Ovary (tissue), 10 donors: Measurements from ENCODE around the gene STAT3. TPM values are rescaled to one million over a fixed set of nuclear protein-coding genes. Genes with fewer than 3 reads are reported as not detected.

ENCODE experiments used
- DNase-seq, 5 donors: peaks; one replicate each; pipeline ENCODE4 v3.0.0-alpha.2; 2019 to 2020
- H3K27ac ChIP-seq, 2 donors: fragments of 200-600 bp; one replicate each; pipeline versions ENCODE4 v1.5.1 to v1.8.0; 2019 to 2022
- H3K27me3 ChIP-seq: fragments of 200-600 bp; one replicate; pipeline ENCODE4 v1.8.0; 2022
- H3K36me3 ChIP-seq: fragments of 200-600 bp; sonication (generic); one replicate; pipeline ENCODE4 v1.5.1; 2019
- H3K4me1 ChIP-seq: one replicate; pipeline ENCODE4 v1.8.1; 2013; ENCODE audit warnings: mild to moderate bottlenecking, moderate library complexity; ENCODE audit not compliant: insufficient read depth
- H3K4me3 ChIP-seq: fragments of 200-600 bp; sonication (generic); one replicate; pipeline ENCODE4 v1.5.1; 2017
- H3K9me3 ChIP-seq, 2 donors: fragments of 200-600 bp in 1 of 2; sonication (generic) in 1 of 2; one replicate each; pipeline versions ENCODE4 v1.5.1 to v1.8.1; 2013 to 2019; ENCODE audit warnings: mild to moderate bottlenecking in 1 of 2, moderate library complexity in 1 of 2
- EP300 ChIP-seq: sonication (generic); formaldehyde crosslinking; IDR thresholded peaks from one replicate; pipeline ENCODE4 v1.6.1; 2017; ENCODE audit warnings: antibody characterized with exemption
- POLR2A ChIP-seq: fragments of 450-650 bp; IDR thresholded peaks from one replicate; pipeline ENCODE4 v1.6.1; 2017; ENCODE audit warnings: antibody characterized with exemption, mild to moderate bottlenecking, moderate library complexity
- WGBS, 3 donors: extraction: QIAGEN DNeasy Blood & Tissue Kit in 1 of 3; methylation state at CpG; one replicate each; pipeline versions ENCODE4 v1.1.5 to v1.1.7; 2013 to 2017; 5-methylcytosine and 5-hydroxymethylcytosine counted together
- intact Hi-C, 4 donors: fragments of 100-400 bp; cut with DNase I; formaldehyde crosslinking; loops; one replicate each; pipeline versions ENCODE4 v1.11.0 to v1.15.1; 2022 to 2023
- long read RNA-seq, 3 donors: library from polyadenylated mRNA in 2 of 3; unstranded in 2 of 3; transcript quantifications; one replicate each; pipeline ENCODE4 v2.0.0 and lab custom pipeline, GENCODE V29; 2021 to 2026
- polyA plus RNA-seq, 2 donors: library from polyadenylated mRNA; stranded (reverse); fragments of 200-250 nt in 1 of 2; fragments of 350-450 nt in 1 of 2; fragmentation: Illumina TruSeq in 1 of 2; extraction: RNeasy Lipid Tissue Mini Kit (QIAGEN cat#74804) in 1 of 2; gene quantifications; one replicate each; pipeline ENCODE4 v1.2.3, GENCODE V29; 2013 to 2014
- total RNA-seq, 7 donors: library from RNA; depleted of rRNA in 2 of 7; stranded (reverse); fragments of >200 nt in 2 of 7; fragmentation: NEBNext Ultra II Directional in 3 of 7; extraction: Animal tissue kit (Norgen Biotek cat#: 25700) in 3 of 7; gene quantifications; one replicate each; pipeline versions ENCODE4 v1.1.0 to v1.2.4, GENCODE V29; 2016 to 2023
- TF ChIP-seq, protein P1 (sequence below), 3 donors: fragments of 450-650 bp in 2 of 3; fragments of 200-600 bp in 1 of 3; IDR thresholded peaks; one replicate each; pipeline versions ENCODE4 v1.5.1 to v1.8.0; 2016 to 2022; ENCODE audit warnings: antibody characterized with exemption in 3 of 3, mild to moderate bottlenecking in 1 of 3
- donor health status: DM: no; HTN: no; CAD: no; lungs with moderate emphysema.
- donor health status: DM: no; HTN: no; CAD: no.
- donor health status: Bipolar disorder and iron deficiency.
- donor health status: DM: yes; HTN: yes; CAD: no.
- donor health status: DM: no; HTN: no; CAD: no.
- donor health status: DM: yes; HTN: yes; CAD: no.

The STAT3 gene
- total RNA-seq: 100 to 1,000 TPM; 118 to 301 (median 207) TPM
- polyA plus RNA-seq: 100 to 1,000 TPM in 1 of 2 donors, 10 to 100 TPM in 1; 58.3 to 129 TPM
- long read RNA-seq, donor 1, full-length matches to known transcripts: 232 of 577 reads
- long read RNA-seq, donor 1, partial matches to known transcripts: 176 of 577 reads
- long read RNA-seq, donor 1, other reads (novel, unspliced or antisense): 169 of 577 reads
- long read RNA-seq, donor 2, full-length matches to known transcripts: 25 of 25 reads
- long read RNA-seq, donor 2, partial matches to known transcripts: 0 of 25 reads
- long read RNA-seq, donor 2, other reads (novel, unspliced or antisense): 0 of 25 reads
- long read RNA-seq, donor 3, full-length matches to known transcripts: 141 of 270 reads
- long read RNA-seq, donor 3, partial matches to known transcripts: 34 of 270 reads
- long read RNA-seq, donor 3, other reads (novel, unspliced or antisense): 95 of 270 reads

DNA sequence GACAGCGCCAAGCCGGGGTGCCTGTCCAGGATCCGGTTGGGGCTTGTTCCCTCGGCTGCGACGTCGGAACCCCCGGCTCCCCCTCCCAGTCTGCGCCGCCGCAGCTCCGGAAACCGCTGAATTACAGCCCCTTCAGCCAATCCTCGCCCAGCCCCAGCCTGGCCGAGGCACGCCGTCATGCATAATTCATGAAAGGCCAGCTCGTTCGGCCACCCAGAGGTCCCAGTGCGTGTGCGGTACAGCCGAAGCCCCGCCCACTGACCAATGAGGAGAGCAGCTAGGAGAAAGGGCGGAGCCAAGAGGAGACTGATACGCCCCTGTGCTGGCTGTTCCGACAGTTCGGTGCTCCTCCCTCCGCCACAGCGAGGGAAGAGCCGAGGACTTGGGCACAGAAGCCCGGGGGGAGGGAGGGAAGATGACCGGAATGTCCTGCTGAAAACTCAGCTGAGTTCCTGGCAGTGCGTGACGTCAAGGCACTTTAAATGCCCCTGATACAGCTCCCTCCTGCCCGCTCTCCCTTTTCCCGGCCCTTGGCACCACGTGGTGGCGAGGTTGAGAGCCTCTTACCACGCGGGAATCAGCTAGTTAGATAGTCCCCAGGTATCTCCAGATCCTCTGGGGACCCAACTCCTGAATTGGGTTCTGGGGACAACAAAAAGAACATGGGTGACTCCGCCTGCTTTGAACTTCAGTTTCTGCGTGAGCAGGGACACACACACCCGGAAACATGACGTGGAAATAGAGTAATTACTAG lies at the start of gene STAT3:
Gene STAT3, minus strand, starts transcription at position 62 of the 754 bp plus-strand sequence. CDS start 39,926 bp downstream, outside the sequence.
- H3K27ac ChIP-seq: peak within 1 kb of the TSS; percentile 85 to 98
- intact Hi-C loops: no loop called here
- peaks cover 1% of the 10 kb centered on the region for H3K4me1 ChIP-seq
- TF ChIP-seq, protein P1, sequence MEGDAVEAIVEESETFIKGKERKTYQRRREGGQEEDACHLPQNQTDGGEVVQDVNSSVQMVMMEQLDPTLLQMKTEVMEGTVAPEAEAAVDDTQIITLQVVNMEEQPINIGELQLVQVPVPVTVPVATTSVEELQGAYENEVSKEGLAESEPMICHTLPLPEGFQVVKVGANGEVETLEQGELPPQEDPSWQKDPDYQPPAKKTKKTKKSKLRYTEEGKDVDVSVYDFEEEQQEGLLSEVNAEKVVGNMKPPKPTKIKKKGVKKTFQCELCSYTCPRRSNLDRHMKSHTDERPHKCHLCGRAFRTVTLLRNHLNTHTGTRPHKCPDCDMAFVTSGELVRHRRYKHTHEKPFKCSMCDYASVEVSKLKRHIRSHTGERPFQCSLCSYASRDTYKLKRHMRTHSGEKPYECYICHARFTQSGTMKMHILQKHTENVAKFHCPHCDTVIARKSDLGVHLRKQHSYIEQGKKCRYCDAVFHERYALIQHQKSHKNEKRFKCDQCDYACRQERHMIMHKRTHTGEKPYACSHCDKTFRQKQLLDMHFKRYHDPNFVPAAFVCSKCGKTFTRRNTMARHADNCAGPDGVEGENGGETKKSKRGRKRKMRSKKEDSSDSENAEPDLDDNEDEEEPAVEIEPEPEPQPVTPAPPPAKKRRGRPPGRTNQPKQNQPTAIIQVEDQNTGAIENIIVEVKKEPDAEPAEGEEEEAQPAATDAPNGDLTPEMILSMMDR (IDR thresholded peaks at IDR 0.05): peak in 1 of 3 donors; percentile 17
- TF ChIP-seq POLR2A (peak; percentile 95), EP300 (peak; percentile 100)
- H3K36me3 ChIP-seq: no peaks in the 10 kb centered on the region
- H3K4me3 ChIP-seq: peak within 1 kb of the TSS; percentile 100
- H3K9me3 ChIP-seq: no peaks in the 10 kb centered on the region
- DNase-seq: peak; percentile 100
- no peaks in the 10 kb centered on the region for H3K27me3 ChIP-seq
- WGBS, 3 donors: 0% methylated on average over 35 to 44 of the region's 44 CpGs

DNA sequence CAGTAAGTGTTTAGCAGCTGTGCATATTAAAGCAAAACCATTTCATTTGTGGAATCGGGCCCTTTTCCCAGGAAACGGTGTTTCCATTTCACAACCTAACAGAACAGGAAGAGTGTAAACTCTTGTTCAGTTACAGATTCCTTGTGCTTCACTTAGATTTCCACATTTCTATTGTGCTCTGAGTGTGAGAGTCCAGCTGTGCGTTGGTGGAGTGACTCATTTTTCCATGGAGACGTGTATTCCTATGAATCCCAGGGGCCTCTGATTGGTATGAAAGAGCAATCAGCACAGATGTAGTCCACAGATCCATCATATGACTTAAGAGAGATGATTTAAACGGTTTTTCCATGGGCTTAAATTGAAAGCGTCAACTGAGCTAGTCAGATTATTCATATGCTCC lies 48.1 kb upstream of the STAT3 start:
- TF ChIP-seq EP300: no peak
- TF ChIP-seq, protein P1 (IDR thresholded peaks at IDR 0.05): no peak
- TF ChIP-seq POLR2A: no peak
- no peaks in the 10 kb centered on the region for H3K36me3 ChIP-seq
- no peaks in the 10 kb centered on the region for H3K9me3 ChIP-seq
- H3K27me3 ChIP-seq: no peaks in the 10 kb centered on the region
- H3K4me1 ChIP-seq: peaks cover 2% of the 10 kb centered on the region
- H3K4me3 ChIP-seq: no peak overlapping the region
- H3K27ac ChIP-seq: no peak overlapping the region
- peak in 1 of 5 donors; percentile 48 for DNase-seq
- 24 to 34% (median 26%) methylated on average over 6 of the region's 6 CpGs for WGBS, 3 donors
- intact Hi-C loops: no loop called here

DNA sequence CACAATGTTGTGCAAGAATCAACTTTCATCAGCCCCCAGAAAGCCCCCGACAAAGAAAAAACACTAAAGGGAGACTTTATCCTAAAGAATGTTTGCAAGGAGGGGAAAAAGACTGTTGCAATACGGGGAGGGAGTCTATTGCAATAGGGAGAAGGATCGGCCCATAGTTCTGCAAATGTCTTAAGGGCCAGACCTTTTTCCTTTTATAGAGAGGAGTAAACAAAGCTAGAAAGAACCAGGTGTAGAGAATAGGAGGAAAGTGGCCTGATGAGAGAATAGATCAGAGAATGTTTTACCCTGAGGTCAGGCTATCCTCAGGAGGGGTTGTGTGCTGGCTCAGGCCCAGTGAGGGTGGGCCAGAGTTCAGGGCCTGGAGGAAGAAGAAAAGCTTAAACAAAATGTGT lies 43.5 kb upstream of the STAT3 start:
- no peaks in the 10 kb centered on the region for H3K9me3 ChIP-seq
- peak in 1 of 5 donors; percentile 46 for DNase-seq
- H3K4me3 ChIP-seq: no peak overlapping the region
- 24 to 39% (median 28%) methylated on average over 3 of the region's 3 CpGs for WGBS, 3 donors
- no peaks in the 10 kb centered on the region for H3K36me3 ChIP-seq
- intact Hi-C loops: no loop called here
- no peaks in the 10 kb centered on the region for H3K27me3 ChIP-seq
- H3K27ac ChIP-seq: no peak overlapping the region
- TF ChIP-seq POLR2A: no peak
- TF ChIP-seq EP300: no peak
- TF ChIP-seq, protein P1 (IDR thresholded peaks at IDR 0.05): no peak
- H3K4me1 ChIP-seq: peaks cover 6% of the 10 kb centered on the region

DNA sequence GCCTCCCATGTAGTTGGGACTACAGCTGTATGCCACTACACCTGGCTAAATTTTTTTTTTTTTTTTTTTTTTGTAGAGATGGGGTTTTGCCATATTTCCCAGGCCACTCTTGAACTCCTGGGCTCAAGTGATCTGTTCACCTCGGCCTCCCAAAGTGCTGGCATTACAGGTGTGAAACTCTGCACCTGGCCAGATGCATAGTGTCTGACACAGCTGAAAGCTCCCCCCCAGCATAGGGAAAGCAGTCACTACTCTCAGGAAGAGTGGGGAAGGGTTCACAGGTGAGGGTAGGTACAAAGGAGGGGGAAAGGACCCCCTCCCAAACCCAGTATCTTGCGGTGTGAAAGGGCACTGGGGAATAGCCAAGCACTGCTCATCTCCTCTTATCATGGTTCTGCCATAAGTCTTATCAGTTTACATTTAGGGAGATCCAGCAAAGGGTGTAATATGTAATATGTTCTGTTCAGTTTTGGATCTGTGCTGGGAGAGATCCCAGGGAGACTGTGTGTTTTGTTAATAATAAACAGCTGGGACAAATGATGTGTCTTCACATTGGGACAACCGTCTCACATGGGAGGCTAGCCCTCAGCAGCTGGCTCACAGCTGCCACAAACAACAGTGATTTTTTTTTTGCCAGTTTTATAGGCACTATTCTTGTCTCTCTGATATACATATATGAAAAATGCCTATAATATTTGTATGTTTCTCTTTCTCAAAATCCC lies 41.6 kb upstream of the STAT3 start:
- Histone ChIP-seq H3K36me3 (no peaks in the 10 kb centered on the region), H3K27ac (no peak overlapping the region), H3K4me1 (peaks cover 6% of the 10 kb centered on the region), H3K9me3 (no peaks in the 10 kb centered on the region), H3K27me3 (no peaks in the 10 kb centered on the region), H3K4me3 (no peak overlapping the region)
- intact Hi-C loops: loop anchor here in 2 of 4 donors (5.0 to 10.0 kb wide), 2 partner anchors 82 to 85 kb away; no protein-coding TSS in a partner anchor
- DNase-seq: no peak
- TF ChIP-seq, protein P1 (IDR thresholded peaks at IDR 0.05): no peak
- TF ChIP-seq POLR2A: no peak
- no peak for TF ChIP-seq EP300
- 60 to 84% (median 65%) methylated on average over 3 of the region's 3 CpGs for WGBS, 3 donors
